Activated T-cell treated with anti-CD3 and anti-CD28 coated beads for 4 hours (primary cell): ENCODE data around the gene FAM170A.

ENCODE experiments used
- DNase-seq: peaks from one replicate; pipeline ENCODE4 v3.0.0-alpha.2; 2020

Gene FAM170A, protein sequence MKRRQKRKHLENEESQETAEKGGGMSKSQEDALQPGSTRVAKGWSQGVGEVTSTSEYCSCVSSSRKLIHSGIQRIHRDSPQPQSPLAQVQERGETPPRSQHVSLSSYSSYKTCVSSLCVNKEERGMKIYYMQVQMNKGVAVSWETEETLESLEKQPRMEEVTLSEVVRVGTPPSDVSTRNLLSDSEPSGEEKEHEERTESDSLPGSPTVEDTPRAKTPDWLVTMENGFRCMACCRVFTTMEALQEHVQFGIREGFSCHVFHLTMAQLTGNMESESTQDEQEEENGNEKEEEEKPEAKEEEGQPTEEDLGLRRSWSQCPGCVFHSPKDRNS

GRCh38 chr5:119629339-119629738 lies at the start of gene FAM170A:
Gene FAM170A, plus strand, starts transcription at chr5:119629558. Its CDS starts 211 bp downstream, at chr5:119629769.
- DNase-seq: no peak

DNA sequence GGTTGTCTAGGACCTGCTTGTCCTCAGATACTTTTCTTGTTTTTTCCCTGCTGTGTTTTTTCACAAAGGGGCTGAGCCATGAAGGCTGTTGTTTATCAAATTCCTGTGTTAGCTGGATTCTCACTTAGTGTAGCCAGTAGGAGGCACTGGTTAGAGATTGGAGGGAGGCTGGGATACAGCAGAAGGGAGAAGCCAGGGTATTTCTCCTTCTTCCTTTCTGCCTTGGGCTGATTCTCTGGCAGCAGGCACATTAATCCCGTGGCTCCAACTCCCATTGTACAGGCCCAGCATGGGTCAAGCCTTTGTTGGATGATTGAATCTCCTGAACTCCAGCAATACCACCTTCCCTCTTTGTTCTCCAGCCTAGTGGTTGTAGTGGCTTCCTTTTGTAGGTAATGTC lies 46.4 kb upstream of the FAM170A start:
- DNase-seq: no peak

GRCh38 chr5:119583684-119584083 lies 45.7 kb upstream of the FAM170A start:
- DNase-seq: no peak

DNA sequence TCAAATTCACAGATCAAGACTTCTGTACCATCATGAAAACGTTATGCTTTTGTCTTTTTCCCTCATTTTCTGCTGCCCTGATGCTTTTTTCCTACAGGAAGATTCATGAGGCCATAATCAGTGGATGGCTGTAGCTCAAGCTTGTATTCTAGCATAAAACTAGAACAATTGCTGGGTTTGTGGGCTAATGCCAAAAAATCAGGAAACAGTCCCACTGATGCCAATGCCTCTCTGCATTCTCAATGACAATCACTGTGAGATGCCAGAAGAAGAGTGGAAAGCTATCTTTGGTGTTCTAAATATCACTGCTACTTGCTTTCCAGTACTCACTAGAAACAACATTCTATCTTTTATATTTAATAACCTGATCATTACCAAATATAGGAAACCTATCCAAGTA lies 33.3 kb upstream of the FAM170A start:
- DNase-seq: no peak

DNA sequence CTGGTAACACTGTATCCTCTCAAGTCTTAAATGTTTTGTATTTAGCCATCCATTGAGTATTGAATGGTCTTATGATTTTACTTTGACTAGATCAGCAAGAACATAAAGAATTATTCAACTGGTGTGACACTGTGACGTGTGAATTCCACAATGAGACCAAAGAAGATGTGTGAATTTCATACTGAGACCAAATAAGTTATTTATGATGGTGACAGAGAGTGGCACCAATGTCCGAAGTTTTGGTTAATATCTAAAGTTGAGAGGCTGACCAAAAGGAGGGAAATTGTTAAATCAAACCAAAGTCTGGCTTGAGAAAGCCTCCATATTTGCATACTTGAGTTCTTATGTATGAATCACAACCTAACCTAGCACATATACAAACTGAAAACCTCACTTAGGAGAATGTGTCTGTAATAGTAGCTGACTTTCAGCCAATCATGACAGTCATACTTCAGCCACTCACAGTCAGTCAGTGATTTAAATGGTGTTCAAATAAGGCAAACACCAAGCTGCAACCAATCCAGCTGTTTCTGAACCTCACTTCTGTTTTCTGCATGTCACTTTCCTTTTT lies 31.5 kb upstream of the FAM170A start:
- no peak for DNase-seq

DNA sequence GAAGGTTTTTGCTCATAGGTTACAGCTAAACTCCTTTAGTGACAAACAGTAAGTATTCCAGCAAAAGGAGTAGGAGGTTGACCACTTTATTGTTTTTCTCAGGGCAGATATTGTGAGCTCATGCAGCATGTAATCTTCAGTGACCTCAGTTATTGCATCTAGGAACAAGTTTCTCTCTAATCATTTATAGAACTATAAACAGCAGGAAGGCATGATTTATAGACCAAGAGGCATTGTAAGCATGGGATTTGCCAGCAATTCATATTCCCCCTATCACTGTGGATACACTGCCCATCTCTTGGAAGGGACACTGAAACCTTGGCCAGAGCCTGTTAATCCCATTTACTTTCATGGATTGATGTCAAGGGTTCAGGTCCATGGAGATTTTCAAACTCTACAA lies 15.4 kb upstream of the FAM170A start:
- DNase-seq: no peak

DNA sequence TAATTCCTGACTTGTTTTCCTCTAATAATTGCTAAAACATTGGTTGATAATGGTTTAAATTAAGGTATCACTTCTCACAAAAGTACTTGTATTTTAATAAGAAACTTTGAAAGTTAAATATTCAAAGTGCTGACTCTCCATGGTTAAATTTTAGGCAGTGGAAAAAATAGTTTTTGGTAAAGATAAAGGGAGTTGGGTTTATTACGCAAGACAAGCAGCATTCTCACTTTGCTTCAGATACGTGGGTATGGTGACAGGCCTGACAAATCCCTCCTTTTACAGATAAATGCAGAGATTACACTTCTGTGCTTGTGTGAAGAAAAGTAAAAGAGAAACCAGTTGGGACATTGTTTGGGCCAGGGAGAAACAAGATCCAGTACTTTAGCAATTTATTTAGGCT lies 14.5 kb upstream of the FAM170A start:
- DNase-seq: no peak

- DNase-seq: no peak
These were observed 3.3 kb upstream of the FAM170A start for GRCh38 chr5:119626086-119626485.

DNA sequence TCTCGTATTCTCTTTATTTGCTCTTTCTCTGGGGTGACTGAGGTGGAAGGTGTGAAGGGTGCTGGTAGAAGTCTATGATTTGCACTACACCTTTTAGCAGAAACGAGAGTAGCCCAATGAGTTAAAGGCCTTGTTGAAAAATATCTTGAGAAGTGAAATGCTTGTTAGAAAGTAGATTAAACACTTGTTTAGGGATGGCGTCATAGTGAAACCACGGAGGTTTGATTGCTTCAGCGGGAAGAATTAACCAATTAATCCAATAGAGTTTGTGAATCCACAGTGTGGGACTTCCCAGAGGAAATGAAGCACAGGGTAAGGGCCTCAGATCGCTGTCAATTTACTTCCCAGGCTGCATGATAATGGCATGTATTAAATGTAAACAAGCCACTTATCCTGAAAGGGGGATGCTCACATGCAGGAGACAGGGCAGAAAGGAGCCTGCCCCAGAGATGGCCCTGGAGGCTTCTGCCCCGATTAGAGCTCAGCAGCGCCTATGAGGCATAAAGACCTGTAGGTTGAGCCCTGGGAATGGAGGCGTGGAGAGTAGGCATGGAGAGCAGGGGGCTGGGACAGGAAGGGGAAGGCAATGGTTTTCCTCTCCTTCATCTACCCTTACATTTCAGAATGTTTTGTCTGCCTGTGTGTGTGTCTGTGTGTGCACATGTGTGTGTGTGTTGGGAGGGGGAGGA lies 1.5 kb downstream of the FAM170A start:
- no peak for DNase-seq

GRCh38 chr5:119631660-119632059 lies 2.3 kb downstream of the FAM170A start:
- no peak for DNase-seq

DNA sequence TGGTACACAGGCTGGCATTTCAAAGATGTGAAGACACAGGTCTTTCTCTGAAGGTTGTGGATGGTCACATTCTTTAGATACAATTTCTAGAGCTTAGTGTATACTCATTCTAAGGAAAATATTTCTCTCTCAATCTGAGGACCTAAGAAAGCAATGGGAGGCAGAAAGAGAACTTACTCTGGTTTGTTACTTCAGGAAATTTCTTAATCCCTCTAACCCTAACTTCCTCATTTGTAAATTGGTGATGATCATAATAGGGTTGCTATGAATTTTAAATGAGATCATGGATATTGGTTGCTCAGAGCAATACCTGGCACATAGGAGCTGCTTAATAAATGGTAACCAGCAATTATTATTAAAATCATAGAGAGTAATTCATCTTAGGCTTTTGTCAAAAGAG lies 22.1 kb downstream of the FAM170A start:
- no peak for DNase-seq

- DNase-seq: no peak
These were observed 25.7 kb downstream of the FAM170A start for GRCh38 chr5:119655061-119655460.

GRCh38 chr5:119656023-119656422 lies 26.7 kb downstream of the FAM170A start:
- no peak for DNase-seq

GRCh38 chr5:119666542-119666941 lies 37.2 kb downstream of the FAM170A start:
- DNase-seq: no peak

DNA sequence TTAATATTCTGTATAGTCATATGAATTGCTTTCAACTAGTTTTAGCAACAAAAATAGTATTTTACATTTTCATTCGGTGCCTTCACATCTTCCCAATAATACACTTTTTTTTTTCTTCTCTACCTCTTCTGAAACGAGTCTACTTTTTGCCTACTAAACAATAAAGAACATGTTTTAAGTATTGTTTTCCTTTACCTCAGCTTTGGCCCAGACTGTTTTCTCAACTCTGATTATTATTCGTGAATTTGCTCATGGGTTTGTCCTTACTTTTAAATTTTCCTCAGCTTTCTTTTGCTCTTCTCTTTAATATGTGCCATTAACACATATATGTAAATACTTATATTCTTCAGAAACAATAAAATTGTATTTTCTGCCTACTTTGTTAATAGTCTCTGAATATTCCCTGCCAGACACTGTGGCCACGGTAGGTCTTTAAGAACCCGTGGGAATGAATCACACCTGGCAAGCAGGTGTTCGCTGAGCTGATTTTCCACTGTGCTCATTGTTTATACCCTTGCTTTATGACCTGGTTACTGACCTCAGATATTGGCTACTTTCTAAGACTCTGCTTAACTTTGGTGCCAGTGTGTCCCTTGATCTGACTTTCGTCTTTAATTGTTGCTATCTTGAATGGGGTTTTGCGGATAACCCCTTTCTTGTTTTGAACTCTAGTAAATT lies 49.1 kb downstream of the FAM170A start:
- no peak for DNase-seq

- no peak for DNase-seq
These were observed 50.7 kb downstream of the FAM170A start for GRCh38 chr5:119680080-119680479.

DNA sequence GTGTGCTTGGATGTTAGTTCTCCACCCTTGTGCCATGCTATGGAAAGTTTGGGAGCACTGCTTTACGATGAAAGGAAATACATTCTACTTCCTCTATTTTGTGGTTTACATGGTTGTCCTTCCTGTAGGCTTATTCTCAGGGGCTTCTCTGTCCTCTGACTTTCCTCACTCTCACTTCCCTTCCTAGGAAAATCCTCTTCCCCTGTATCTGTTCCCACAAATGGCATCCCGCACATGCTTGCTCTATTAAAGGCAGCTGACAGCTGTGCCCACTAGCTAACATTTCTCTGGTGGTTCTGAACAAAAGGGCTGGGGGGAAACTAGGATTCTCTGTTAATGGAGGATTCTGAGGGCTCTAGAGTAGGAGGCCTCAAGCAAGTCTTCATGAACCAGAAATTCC lies 52.4 kb downstream of the FAM170A start:
- no peak for DNase-seq

DNA sequence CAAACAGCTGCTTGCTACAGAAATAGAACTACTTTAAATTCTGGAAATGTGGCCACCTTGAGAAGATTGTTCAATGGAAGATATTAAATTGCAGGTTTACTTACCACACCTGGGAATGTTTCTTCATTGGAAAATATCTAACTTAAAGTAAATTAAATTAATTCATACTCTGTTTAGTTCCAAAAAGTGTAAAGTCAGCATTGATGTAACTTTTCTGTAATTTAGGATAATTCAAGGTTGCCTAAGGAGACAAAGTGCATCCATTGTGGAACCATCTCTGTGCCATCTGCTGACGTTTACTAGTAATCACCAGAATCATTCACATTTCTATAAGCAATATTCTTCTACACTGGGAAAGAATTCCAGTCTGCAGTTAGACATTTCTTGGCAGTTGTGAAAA lies 53.0 kb downstream of the FAM170A start:
- no peak for DNase-seq
